Ectodermal cell (in vitro differentiated cells): ENCODE data around the gene SORBS2.

Source experiments
- H3K27ac ChIP-seq: 2 replicates; pipeline ENCODE4 v1.7.0; 2013; ENCODE audit warnings: mild to moderate bottlenecking, low read depth, low read length; ENCODE audit not compliant: insufficient read depth, poor library complexity, severe bottlenecking
- H3K27me3 ChIP-seq: 2 replicates; pipeline ENCODE4 v1.7.0; 2013; ENCODE audit warnings: mild to moderate bottlenecking, low read length; ENCODE audit not compliant: insufficient read depth, control insufficient read depth, poor library complexity, severe bottlenecking
- H3K36me3 ChIP-seq: one replicate; pipeline ENCODE4 v1.7.0; 2013; ENCODE audit warnings: low read length; ENCODE audit not compliant: control insufficient read depth, insufficient read depth
- H3K4me1 ChIP-seq: one replicate; pipeline ENCODE4 v1.7.0; 2013; ENCODE audit warnings: low read length; ENCODE audit not compliant: control insufficient read depth, insufficient read depth
- H3K4me3 ChIP-seq: 2 replicates; pipeline ENCODE4 v1.7.0; 2013; ENCODE audit warnings: low read depth, low read length, control low read depth; ENCODE audit not compliant: insufficient read depth
- H3K9me3 ChIP-seq: 2 replicates; pipeline ENCODE4 v1.7.0; 2013; ENCODE audit warnings: mild to moderate bottlenecking, low read length, moderate library complexity; ENCODE audit not compliant: control insufficient read depth
- WGBS, 2 experiments: methylation state at CpG; one replicate each; pipeline ENCODE4 v1.1.7; 2013; ENCODE audit warnings: missing lambda C conversion rate in 2 of 2; 5-methylcytosine and 5-hydroxymethylcytosine counted together

Gene SORBS2

DNA sequence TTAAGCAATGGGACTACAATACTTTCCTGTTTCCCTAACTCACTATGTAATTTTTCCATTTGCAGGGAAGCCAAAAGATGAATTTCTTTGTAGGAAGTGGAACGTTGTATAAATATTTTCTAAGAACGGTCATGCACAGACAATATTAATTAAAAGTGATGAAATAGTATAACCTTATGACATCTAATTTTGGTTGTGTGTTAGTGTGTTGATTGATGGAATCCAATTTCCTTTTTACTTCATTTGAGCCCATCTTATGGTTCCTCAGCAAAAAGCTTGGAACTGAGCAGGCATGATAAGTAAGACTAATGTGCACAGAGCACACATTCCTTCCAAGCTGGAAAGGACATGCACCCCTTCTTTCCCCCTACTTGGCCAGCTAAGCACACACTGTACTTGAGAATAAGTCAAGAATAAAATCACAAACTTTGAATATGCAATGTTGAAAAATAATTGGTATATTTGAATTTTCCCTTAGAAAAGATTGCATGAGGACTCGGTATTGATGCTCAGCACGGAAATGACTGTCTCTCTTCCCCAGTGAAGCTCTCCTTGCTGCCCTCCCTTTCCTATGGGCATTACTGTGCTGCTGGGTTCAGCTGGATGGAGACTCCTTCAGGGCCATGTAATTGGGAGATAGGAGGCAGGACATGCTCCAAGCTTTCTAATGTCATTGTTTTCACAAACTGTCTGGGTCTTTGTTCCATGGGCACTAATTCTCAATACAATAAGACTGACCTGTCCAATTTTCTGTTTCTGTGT lies 257.4 kb downstream of the SORBS2 start:
- H3K27me3 ChIP-seq, result no peaks in the 10 kb centered on the region
- H3K36me3 ChIP-seq, result no peaks in the 10 kb centered on the region
- H3K4me3 ChIP-seq, result no peak overlapping the region
- no peaks in the 10 kb centered on the region for H3K4me1 ChIP-seq
- no peaks in the 10 kb centered on the region for H3K9me3 ChIP-seq
- H3K27ac ChIP-seq, result no peak overlapping the region
- WGBS, 2 experiments, result 92 to 100% methylated on average over 2 of the region's 4 CpGs

DNA sequence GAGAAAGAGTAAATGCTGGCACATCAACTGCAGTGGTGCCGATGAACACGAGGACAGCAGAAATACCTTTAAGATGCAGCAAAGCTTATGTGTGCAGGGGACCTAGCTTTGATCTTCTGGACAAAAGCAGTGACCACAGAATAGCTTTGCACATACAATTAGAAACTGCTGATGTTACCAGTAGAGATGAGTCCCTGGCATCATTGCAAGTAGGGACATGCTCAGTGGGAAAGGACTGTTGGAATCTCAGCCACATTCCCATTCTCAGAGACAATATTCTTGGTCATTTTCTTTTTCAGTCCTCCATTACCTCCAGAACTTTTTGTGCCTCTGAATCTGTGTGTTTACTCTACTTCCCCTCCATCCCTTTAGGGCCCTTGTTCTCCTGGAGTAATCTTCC lies 259.7 kb downstream of the SORBS2 start:
- Histone ChIP-seq H3K4me1 (no peaks in the 10 kb centered on the region), H3K27me3 (no peaks in the 10 kb centered on the region), H3K36me3 (no peaks in the 10 kb centered on the region), H3K9me3 (no peaks in the 10 kb centered on the region), H3K27ac (no peak overlapping the region), H3K4me3 (no peak overlapping the region)
- WGBS, 2 experiments, result 93 to 97% methylated on average over 2 of the region's 2 CpGs

DNA sequence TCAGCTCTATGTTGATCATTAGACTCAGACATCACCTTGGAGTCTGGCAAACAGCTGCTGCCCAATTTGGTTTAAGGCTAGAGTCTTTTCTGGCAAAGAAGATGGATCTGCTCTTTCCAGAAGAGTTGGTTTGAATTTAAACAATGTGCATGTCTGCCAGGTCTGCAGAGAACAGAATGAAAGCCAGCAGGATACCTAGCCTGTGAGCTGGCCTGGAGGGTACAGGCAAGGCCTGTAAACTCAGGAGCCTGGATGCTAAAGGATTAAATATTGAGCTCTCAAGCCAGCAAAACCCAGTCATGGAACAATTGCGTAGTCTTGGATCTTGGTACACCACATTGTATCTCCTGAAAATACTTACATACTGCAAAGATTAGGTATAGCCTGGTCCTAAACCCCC lies 261.1 kb downstream of the SORBS2 start:
- H3K27ac ChIP-seq, result no peak overlapping the region
- WGBS, 2 experiments, result 44 to 69% methylated on average over 1 of the region's 1 CpG
- no peaks in the 10 kb centered on the region for H3K36me3 ChIP-seq
- no peaks in the 10 kb centered on the region for H3K4me1 ChIP-seq
- no peaks in the 10 kb centered on the region for H3K9me3 ChIP-seq
- H3K4me3 ChIP-seq, result no peak overlapping the region
- no peaks in the 10 kb centered on the region for H3K27me3 ChIP-seq

DNA sequence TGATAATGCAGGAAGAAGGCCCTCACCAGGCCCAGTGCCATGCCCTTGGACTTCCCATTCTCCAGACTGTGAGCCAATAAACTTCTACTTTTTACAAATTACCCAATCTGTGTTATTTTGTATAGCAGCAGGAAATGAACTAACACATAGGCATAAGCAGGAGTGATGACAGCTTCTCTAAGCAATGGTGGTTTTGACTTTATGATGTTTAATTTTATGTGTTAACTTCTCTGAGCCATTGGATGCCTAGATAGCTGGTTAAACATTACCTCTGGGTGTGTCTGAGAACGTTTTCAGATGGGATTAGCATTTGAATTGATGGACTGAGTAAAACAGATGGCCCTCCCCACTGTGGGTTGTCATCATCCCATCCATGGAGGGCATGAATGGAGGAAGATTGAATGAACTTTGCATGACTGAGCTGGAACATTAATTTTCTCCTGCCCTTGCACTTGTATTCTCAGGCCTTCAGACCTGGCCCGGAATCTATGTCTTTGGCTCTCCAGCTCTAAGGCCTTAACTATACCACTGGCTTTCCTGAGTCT lies 262.8 kb downstream of the SORBS2 start:
- Histone ChIP-seq H3K36me3 (no peaks in the 10 kb centered on the region), H3K4me1 (no peaks in the 10 kb centered on the region), H3K9me3 (no peaks in the 10 kb centered on the region), H3K27me3 (no peaks in the 10 kb centered on the region), H3K27ac (no peak overlapping the region), H3K4me3 (no peak overlapping the region)
- WGBS, 2 experiments, result 65 to 75% methylated on average over 2 of the region's 2 CpGs

DNA sequence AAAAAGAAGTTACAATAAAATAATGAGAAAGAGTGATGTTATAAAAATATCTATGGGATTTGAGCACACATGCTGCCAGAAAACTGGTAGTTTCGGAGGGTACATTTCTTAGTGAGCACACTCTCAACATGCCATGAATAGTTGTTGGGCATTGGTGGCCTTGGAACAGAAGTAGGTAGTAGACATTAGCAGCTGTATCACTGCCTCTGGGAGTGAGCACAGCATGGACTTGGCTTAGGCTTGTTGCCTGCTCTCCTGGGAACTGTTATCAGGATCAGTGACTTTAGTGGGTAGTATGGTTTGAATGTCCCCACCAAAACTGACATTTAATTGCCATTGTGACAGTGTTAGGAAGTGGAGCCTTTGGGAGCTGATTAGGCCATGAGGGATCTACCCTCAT lies 263.4 kb downstream of the SORBS2 start:
- H3K36me3 ChIP-seq, result no peaks in the 10 kb centered on the region
- no peak overlapping the region for H3K27ac ChIP-seq
- no peaks in the 10 kb centered on the region for H3K4me1 ChIP-seq
- no peaks in the 10 kb centered on the region for H3K9me3 ChIP-seq
- 91 to 100% methylated on average over 1 of the region's 1 CpG for WGBS, 2 experiments
- H3K27me3 ChIP-seq, result no peaks in the 10 kb centered on the region
- H3K4me3 ChIP-seq, result no peak overlapping the region

DNA sequence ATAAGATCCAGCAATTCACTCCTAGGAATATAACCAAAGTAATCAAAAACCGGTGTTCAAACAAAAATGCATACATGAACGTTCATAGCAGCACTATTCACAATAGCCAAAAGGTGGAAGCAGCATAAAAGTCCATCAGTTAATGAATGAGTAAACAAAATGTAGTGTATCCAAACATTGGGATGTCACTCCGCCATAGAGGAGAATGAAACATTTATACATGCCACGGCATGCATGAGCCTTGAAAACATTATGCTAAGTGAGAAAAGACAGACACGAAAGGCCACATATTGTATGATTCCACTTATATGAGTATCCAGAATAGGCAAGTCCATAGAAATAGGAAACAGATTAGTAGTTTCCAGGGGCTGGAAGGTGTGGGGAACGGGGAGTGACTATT lies 265.7 kb downstream of the SORBS2 start:
- Histone ChIP-seq H3K4me1 (no peaks in the 10 kb centered on the region), H3K27ac (no peak overlapping the region), H3K27me3 (no peaks in the 10 kb centered on the region), H3K9me3 (no peaks in the 10 kb centered on the region), H3K36me3 (no peaks in the 10 kb centered on the region), H3K4me3 (no peak overlapping the region)
- WGBS, 2 experiments, result 96 to 97% methylated on average over 6 of the region's 6 CpGs

DNA sequence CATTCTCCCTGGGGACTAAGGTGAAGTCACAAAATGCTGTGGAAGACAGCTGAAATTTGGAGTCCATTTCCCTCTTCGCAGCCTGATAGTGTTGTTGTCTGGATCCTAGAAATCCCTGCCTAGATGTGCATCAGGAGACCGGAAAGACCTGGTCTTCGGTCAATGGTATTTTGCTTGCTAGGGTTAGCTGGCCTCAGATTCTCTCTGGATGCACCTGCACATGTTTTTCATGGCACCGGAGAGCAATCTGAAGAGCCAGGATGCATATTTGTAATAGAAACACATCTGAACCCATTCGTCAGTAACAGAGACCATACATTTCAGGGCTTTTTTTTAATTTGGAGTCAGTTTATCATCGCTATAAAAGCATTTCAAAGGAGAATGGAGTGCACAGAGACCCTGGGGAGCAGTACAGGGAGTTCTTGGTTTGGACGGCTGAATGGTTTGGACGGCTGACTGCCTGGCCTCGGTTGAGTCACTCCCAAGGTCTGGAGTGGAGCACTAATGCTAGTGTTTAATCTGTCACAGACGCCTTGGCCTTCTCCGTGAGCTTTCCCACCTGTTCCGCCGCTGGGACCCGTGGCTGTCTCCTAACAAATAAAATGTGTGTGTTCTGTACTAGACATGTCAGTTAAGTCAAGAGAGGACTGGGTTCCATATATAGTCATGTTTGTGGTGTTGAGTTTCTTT lies 269.2 kb downstream of the SORBS2 start:
- Histone ChIP-seq H3K27ac (no peak overlapping the region), H3K9me3 (no peaks in the 10 kb centered on the region), H3K4me1 (peaks cover 6% of the 10 kb centered on the region), H3K27me3 (no peaks in the 10 kb centered on the region), H3K4me3 (no peak overlapping the region), H3K36me3 (no peaks in the 10 kb centered on the region)
- 94 to 96% methylated on average over 14 of the region's 14 CpGs for WGBS, 2 experiments

DNA sequence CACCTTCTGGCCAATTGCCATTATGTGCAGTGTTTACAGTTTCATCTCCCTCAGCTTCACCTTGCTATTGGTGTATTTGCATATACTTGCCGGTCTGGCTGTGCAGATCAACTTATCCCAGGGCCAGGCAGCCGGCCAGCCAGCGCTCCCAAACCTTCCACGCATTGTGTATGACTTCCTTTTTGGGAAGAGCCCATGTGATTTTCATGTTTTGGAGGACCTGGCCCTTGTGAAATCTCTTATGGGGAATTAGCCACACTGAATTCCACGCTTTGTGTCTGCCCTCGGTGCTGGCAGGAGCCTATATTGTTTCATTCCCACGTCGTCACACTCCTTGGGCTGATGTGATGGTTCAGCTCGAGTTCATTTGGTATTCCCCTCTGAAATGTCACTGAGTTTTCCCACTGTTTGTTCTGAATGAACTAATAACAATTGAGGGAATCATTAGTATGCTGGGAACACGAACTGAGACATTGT lies 270.7 kb downstream of the SORBS2 start:
- Histone ChIP-seq H3K4me1 (peaks cover 6% of the 10 kb centered on the region), H3K4me3 (no peak overlapping the region), H3K27me3 (peaks cover 7% of the 10 kb centered on the region), H3K9me3 (no peaks in the 10 kb centered on the region), H3K36me3 (no peaks in the 10 kb centered on the region), H3K27ac (no peak overlapping the region)
- 70 to 79% methylated on average over 10 of the region's 10 CpGs for WGBS, 2 experiments

DNA sequence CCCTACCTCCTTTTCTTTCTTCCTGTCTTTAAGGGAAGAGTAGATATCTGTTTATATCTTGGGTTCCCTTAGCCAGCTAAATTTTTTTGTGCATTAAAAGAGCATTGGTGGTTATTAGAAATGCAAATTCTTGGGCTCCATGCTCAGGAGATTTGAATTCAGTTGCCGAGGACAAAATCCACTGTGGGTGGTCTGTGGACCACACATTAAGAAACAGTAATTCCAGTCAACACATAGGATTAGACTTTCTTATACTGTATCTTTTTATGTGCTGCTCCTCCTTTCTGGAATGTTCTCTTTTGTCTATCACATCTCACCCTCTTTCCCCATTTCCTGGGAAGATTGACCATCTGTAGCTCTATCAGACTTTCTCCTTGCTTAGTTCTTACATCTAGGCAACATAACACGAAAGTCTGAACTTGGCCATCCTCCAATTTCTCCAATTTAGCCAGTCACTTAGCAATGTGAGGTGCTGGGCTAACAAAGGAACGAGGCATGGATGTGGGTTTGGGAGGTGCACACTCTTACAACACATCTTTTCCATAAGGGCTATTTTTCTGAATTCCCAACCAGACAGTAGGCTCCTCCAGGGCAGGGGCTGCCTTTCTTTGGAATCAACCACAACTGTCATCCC lies 271.4 kb downstream of the SORBS2 start:
- 93 to 97% methylated on average over 3 of the region's 3 CpGs for WGBS, 2 experiments
- H3K9me3 ChIP-seq, result no peaks in the 10 kb centered on the region
- peaks cover 13% of the 10 kb centered on the region for H3K27me3 ChIP-seq
- H3K27ac ChIP-seq, result no peak overlapping the region
- H3K4me3 ChIP-seq, result no peak overlapping the region
- no peaks in the 10 kb centered on the region for H3K36me3 ChIP-seq
- peaks cover 6% of the 10 kb centered on the region for H3K4me1 ChIP-seq

DNA sequence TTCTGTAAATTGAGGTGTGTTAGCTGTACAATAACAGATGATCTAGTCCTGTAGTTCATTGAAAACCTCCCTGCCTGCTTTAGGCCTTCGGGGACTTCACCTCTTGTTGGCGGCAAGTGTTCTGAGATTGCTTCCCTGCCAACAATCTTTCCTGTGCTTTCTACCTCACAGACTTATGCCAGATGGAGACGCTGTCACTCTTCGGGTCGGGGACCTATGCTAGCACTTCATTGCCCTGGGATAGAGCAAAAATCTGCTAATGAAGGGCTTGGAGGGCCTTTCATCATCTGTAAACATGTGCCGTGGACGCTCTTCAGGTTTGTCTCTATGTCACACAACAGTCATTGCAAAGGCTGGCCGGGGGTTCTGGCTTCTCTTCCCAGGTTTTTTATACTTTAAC lies 272.0 kb downstream of the SORBS2 start:
- Histone ChIP-seq H3K27me3 (peaks cover 19% of the 10 kb centered on the region), H3K4me3 (no peak overlapping the region), H3K36me3 (no peaks in the 10 kb centered on the region), H3K4me1 (peaks cover 6% of the 10 kb centered on the region), H3K9me3 (no peaks in the 10 kb centered on the region), H3K27ac (no peak overlapping the region)
- 80 to 85% methylated on average over 8 of the region's 8 CpGs for WGBS, 2 experiments
